Breast epithelium (tissue), 3 donors: Measurements from ENCODE around the gene F11R.

Experiments used
- CTCF ChIP-seq, 3 donors: fragments of 450-650 bp; IDR thresholded peaks; one replicate each; pipeline ENCODE4 v1.5.1; 2016 to 2017; ENCODE audit warnings: antibody characterized with exemption in 3 of 3, mild to moderate bottlenecking in 3 of 3, moderate library complexity in 3 of 3
- POLR2A ChIP-seq: fragments of 450-650 bp; IDR thresholded peaks from one replicate; pipeline ENCODE4 v1.6.1; 2016; ENCODE audit warnings: antibody characterized with exemption, mild to moderate bottlenecking, moderate library complexity
- POLR2AphosphoS5 ChIP-seq, 3 donors: sonication (generic); formaldehyde crosslinking; IDR thresholded peaks; one replicate each; pipeline ENCODE4 v1.6.1; 2017; ENCODE audit warnings: antibody characterized with exemption in 3 of 3

GRCh38 chr1:160987359-160988050, 33.4 kb downstream of the F11R start:
- no peak for TF ChIP-seq CTCF (IDR thresholded peaks at IDR 0.05)
- no peak for TF ChIP-seq POLR2AphosphoS5 (IDR thresholded peaks at IDR 0.05)
- TF ChIP-seq POLR2A: no peak
